ENCODE data around the gene KCNK5. TPM values are rescaled to one million over a fixed set of nuclear protein-coding genes. Genes with fewer than 3 reads are reported as not detected.

The KCNK5 gene
- total and polyA plus RNA-seq, 2 donors (not counting 3 experiments of a cell fraction or from before 2014, with no cell fraction given) = not detected

- no peak overlapping the region for H3K27ac ChIP-seq (ENCODE audit: insufficient read depth, low read depth, low read length)
- no peak overlapping the region for H3K4me2 ChIP-seq (ENCODE audit: insufficient read depth, low read length)
- no peaks in the 10 kb centered on the region for H3K27me3 ChIP-seq (ENCODE audit: control insufficient read depth in 2 of 2, insufficient read depth in 2 of 2, low read length in 2 of 2)
- ChIA-PET POLR2A (no interaction called here), CTCF (interaction anchor here (0.6 kb wide), 1 partner anchor 101 kb away, joined by 3 read pairs; no protein-coding TSS in a partner anchor)
- no peak for TF ChIP-seq POLR2A (IDR thresholded peaks at IDR 0.05; ENCODE audit: low read depth, low read length)
- no peak for TF ChIP-seq JUN (IDR thresholded peaks at IDR 0.05; ENCODE audit: borderline replicate concordance, insufficient read depth, insufficient read length, low read depth)
- no peak for TF ChIP-seq EZH2 (IDR thresholded peaks at IDR 0.05; ENCODE audit: borderline replicate concordance, low read depth, low read length, severe bottlenecking)
- no peak for TF ChIP-seq CTCF (IDR thresholded peaks at IDR 0.05; ENCODE audit: extremely low read depth in 1 of 2, insufficient read depth in 1 of 2, low read depth in 1 of 2, low read length in 2 of 2)
- no peak for TF ChIP-seq FOS (IDR thresholded peaks at IDR 0.05; ENCODE audit: borderline replicate concordance, insufficient read depth, low read length)
- no peak for TF ChIP-seq MAX (IDR thresholded peaks at IDR 0.05; ENCODE audit: insufficient read depth, insufficient read length)
- no peak for TF ChIP-seq GATA2 (IDR thresholded peaks at IDR 0.05; ENCODE audit: insufficient read depth, insufficient read length, low read depth, low read length)
- H2AFZ ChIP-seq (ENCODE audit: low read depth, low read length) = no peak overlapping the region
- no peaks in the 10 kb centered on the region for H3K36me3 ChIP-seq (ENCODE audit: control insufficient read depth in 2 of 2, extremely low read depth in 1 of 2, insufficient read depth in 2 of 2, low read length in 2 of 2)
- no peak for DNase-seq (ENCODE audit: low read depth, low spot score)
- no peaks in the 10 kb centered on the region for H3K4me1 ChIP-seq (ENCODE audit: control insufficient read depth, extremely low read depth, insufficient read depth, low read length)
- intact Hi-C loops (cut with micrococcal nuclease) = no loop called here
- H3K9ac ChIP-seq (replicated peaks; ENCODE audit: extremely low read depth, insufficient read depth, low read length) = no peak overlapping the region
- H3K9me1 ChIP-seq (replicated peaks; ENCODE audit: control insufficient read depth, extremely low read depth, insufficient read depth, low read length) = no peaks in the 10 kb centered on the region
- no peaks in the 10 kb centered on the region for H3K9me3 ChIP-seq (replicated peaks; ENCODE audit: control insufficient read depth, insufficient read depth, low read length)
- no peak overlapping the region for H3K4me3 ChIP-seq (replicated peaks in 1 of 3; ENCODE audit: insufficient read depth in 1 of 3, low read depth in 1 of 3, low read length in 3 of 3)
- H3K79me2 ChIP-seq (ENCODE audit: control insufficient read depth, insufficient read depth, low read length) = no peaks in the 10 kb centered on the region
- no peaks in the 10 kb centered on the region for H4K20me1 ChIP-seq (replicated peaks; ENCODE audit: control insufficient read depth, extremely low read depth, insufficient read depth, low read length)
- dilution Hi-C loops (cut with MboI; ENCODE audit: extremely low pct_ligation_motif_present, low sequenced_read_pairs) = no loop called here
- FAIRE-seq = no peak
- no TSS peak for BruUV-seq (replicated peaks)
Measured at GRCh38 chr6:39202166-39202565, 27.1 kb downstream of the KCNK5 start.
